Suppressor macrophage treated with lipopolysaccharide for 1 hour (primary cell): Measurements from ENCODE around the gene MRPL36.
"Not testable (repeated sequence)": the region's sequence is repeated elsewhere in the genome, so short reads cannot be mapped to it uniquely, and the experiment has no call there.

Experiments
- DNase-seq, 3 donors: peaks; one replicate each; pipeline ENCODE4 v3.0.0-alpha.2; 2020 to 2022

MRPL36 gene

GRCh38 chr5:1814183-1815020, 14.8 kb upstream of the MRPL36 start:
- no peak for DNase-seq

- no peak for DNase-seq
Observed at GRCh38 chr5:1810581-1811101, 11.0 kb upstream of the MRPL36 start.

GRCh38 chr5:1809416-1810035, 9.9 kb upstream of the MRPL36 start:
- DNase-seq, result no peak

- no peak for DNase-seq
Observed at GRCh38 chr5:1808439-1808838, 8.8 kb upstream of the MRPL36 start.

- DNase-seq, result peak; percentile 21 to 38 (median 34)
Observed at GRCh38 chr5:1807451-1808185, 8.0 kb upstream of the MRPL36 start.

GRCh38 chr5:1806974-1807373, 7.3 kb upstream of the MRPL36 start:
- no peak for DNase-seq

- DNase-seq, result no peak
Observed at GRCh38 chr5:1806199-1806598, 6.6 kb upstream of the MRPL36 start.

GRCh38 chr5:1805736-1806135, 6.1 kb upstream of the MRPL36 start:
- no peak for DNase-seq

- DNase-seq, result no peak
Observed at GRCh38 chr5:1805326-1805725, 5.7 kb upstream of the MRPL36 start.

GRCh38 chr5:1804001-1804690, 4.5 kb upstream of the MRPL36 start:
- no peak for DNase-seq

GRCh38 chr5:1803192-1803591, 3.6 kb upstream of the MRPL36 start:
- no peak for DNase-seq

GRCh38 chr5:1801967-1802295, 2.3 kb upstream of the MRPL36 start:
- peak in 1 of 3 donors; percentile 11 for DNase-seq

GRCh38 chr5:1801222-1801966, 1.8 kb upstream of the MRPL36 start, which contains the start of gene NDUFS6:
NDUFS6 (plus strand) TSS chr5:1801407; CDS start chr5:1801418, 11 bp downstream.
- peak; percentile 84 to 92 (median 91) for DNase-seq

- peak in 1 of 3 donors; percentile 10 for DNase-seq
Observed at GRCh38 chr5:1800472-1801221, 1.0 kb upstream of the MRPL36 start.

- DNase-seq, result peak; percentile 61 to 81 (median 62)
Observed at GRCh38 chr5:1799110-1799601, 481 bp downstream of the MRPL36 start.

GRCh38 chr5:1798589-1798988, 1.0 kb downstream of the MRPL36 start:
- not testable (repeated sequence) for DNase-seq

GRCh38 chr5:1797855-1798254, 1.8 kb downstream of the MRPL36 start:
- DNase-seq, result no peak

GRCh38 chr5:1797103-1797800, 2.4 kb downstream of the MRPL36 start:
- DNase-seq, result no peak

- no peak for DNase-seq
Observed at GRCh38 chr5:1796371-1797102, 3.1 kb downstream of the MRPL36 start.

- no peak for DNase-seq
Observed at GRCh38 chr5:1795931-1796330, 3.7 kb downstream of the MRPL36 start.
